SK-N-SH treated with all-trans-retinoic acid at 6 μM for 48 hours (cell line): ENCODE measurements around the gene LRRC75A.

Experiments
- BACH2 ChIP-seq: fragments of 250-450 bp; sonication (Bioruptor Pico); IDR thresholded peaks from 2 replicates; pipeline ENCODE4 v1.9.0; 2021; ENCODE audit warnings: mild to moderate bottlenecking, borderline replicate concordance
- OSR1 ChIP-seq: fragments of 250-450 bp; sonication (Bioruptor Pico); IDR thresholded peaks from 2 replicates; pipeline ENCODE4 v1.8.0; 2022; ENCODE audit warnings: moderate library complexity, mild to moderate bottlenecking, inconsistent platforms
- PATZ1 ChIP-seq: fragments of 250-450 bp; sonication (Bioruptor Pico); IDR thresholded peaks from 2 replicates; pipeline ENCODE4 v1.8.0; 2020; ENCODE audit warnings: mild to moderate bottlenecking, moderate library complexity, borderline replicate concordance
- RARB ChIP-seq: fragments of 250-450 bp; sonication (Bioruptor Pico); IDR thresholded peaks from 2 replicates; pipeline ENCODE4 v1.8.0; 2021; ENCODE audit warnings: mild to moderate bottlenecking, moderate library complexity
- TOX ChIP-seq: fragments of 250-450 bp; sonication (Bioruptor Pico); IDR thresholded peaks from 2 replicates; pipeline ENCODE4 v1.8.0; 2021; ENCODE audit warnings: mild to moderate bottlenecking, moderate library complexity, borderline replicate concordance
- ZFP30 ChIP-seq: fragments of 450-650 bp; formaldehyde crosslinking; IDR thresholded peaks from 2 replicates; pipeline ENCODE4 v1.5.0; 2022; ENCODE audit warnings: mild to moderate bottlenecking, moderate library complexity
- ZNF565 ChIP-seq: fragments of 450-650 bp; formaldehyde crosslinking; conservative IDR thresholded peaks from 2 replicates; pipeline ENCODE4 v1.5.0; 2020; ENCODE audit warnings: low read depth, mild to moderate bottlenecking, moderate library complexity

- TF ChIP-seq BACH2 (CRISPR knock-in tag), result no peak
- TF ChIP-seq RARB (CRISPR knock-in tag), result no peak
- TF ChIP-seq PATZ1 (CRISPR knock-in tag), result no peak
- no peak for TF ChIP-seq OSR1 (CRISPR knock-in tag)
- no peak for TF ChIP-seq TOX (CRISPR knock-in tag)
- no peak for TF ChIP-seq ZFP30 (CRISPR knock-in tag)
- no peak for TF ChIP-seq ZNF565 (CRISPR knock-in tag)
These were observed 16.0 kb upstream of the LRRC75A start for GRCh38 chr17:16507918-16508533.
